K562 (cell line): ENCODE results near the gene METTL21C. TPM values are rescaled to one million over a fixed set of nuclear protein-coding genes. Genes with fewer than 3 reads are reported as not detected.

ENCODE experiments used
- ATAC-seq: fragments of 200-7000 bp; cut with Tn5 transposase; 3 replicates; pipeline ENCODE4 v1.9.1; 2020; ENCODE audit warnings: moderate library complexity
- BruUV-seq: library from RNA; stranded (reverse); fragments of 400-500 nt; replicated peaks from 2 replicates; lab custom pipeline; 2021; lab: Mats Ljungman, UMichigan
- CTCF ChIA-PET: fragments of 300-600 bp; formaldehyde crosslinking; extraction: SDS; loops from one replicate; lab custom pipeline; 2021; ENCODE audit warnings: low intra/inter-chr PET ratio; lab: Yijun Ruan, JAX
- POLR2A ChIA-PET: fragments of 300-600, 350-650 bp; sonication (Branson Sonifier 250); formaldehyde crosslinking; extraction: SDS; loops from one replicate; lab custom pipeline; 2021; ENCODE audit warnings: antibody characterized with exemption, inconsistent platforms; lab: Yijun Ruan, JAX
- DNase-seq, 4 experiments: peaks; one replicate each; pipeline versions ENCODE4 v3.0.0 to v3.0.0-alpha.2; 2011 to 2018; ENCODE audit warnings: low spot score in 3 of 4, mixed read lengths in 3 of 4; ENCODE audit errors: extremely low read depth in 1 of 4
- FAIRE-seq: peaks from 2 replicates; lab custom pipeline; 2011; peaks lifted over from hg19 to GRCh38; lab: Jason Lieb, UNC
- H2AFZ ChIP-seq: 2 replicates; pipeline ENCODE4 v1.6.0; 2011; ENCODE audit warnings: low read depth, low read length, control low read depth, inconsistent platforms
- H3K27ac ChIP-seq: fragments of 200-600 bp; 3 replicates; pipeline ENCODE4 v1.8.0; 2011; ENCODE audit warnings: low read depth, mild to moderate bottlenecking, control low read depth, inconsistent platforms, low read length, moderate library complexity, mixed read lengths; ENCODE audit errors: extremely low read depth
- H3K27me3 ChIP-seq, 2 experiments: fragments of 300-600 bp in 1 of 2; 2 replicates in 1 of 2; 3 replicates in 1 of 2; pipeline versions ENCODE4 v1.6.0 to v1.8.0; 2011; ENCODE audit warnings: inconsistent platforms in 2 of 2, low read length in 2 of 2, mild to moderate bottlenecking in 1 of 2, mixed read lengths in 1 of 2, moderate library complexity in 1 of 2; ENCODE audit not compliant: control insufficient read depth in 2 of 2, insufficient read depth in 2 of 2
- H3K36me3 ChIP-seq: fragments of 300-600 bp; 3 replicates; pipeline ENCODE4 v1.8.0; 2011; ENCODE audit warnings: mild to moderate bottlenecking, low read length, inconsistent platforms; ENCODE audit not compliant: control insufficient read depth, insufficient read depth
- H3K4me1 ChIP-seq, 2 experiments: fragments of 200-600 bp in 1 of 2; replicated peaks in 1 of 2; 2 replicates in 1 of 2; 3 replicates in 1 of 2; pipeline versions ENCODE4 v1.5.1 to v1.8.0; 2011; ENCODE audit warnings: inconsistent platforms in 2 of 2, low read length in 2 of 2, mild to moderate bottlenecking in 1 of 2, mixed read lengths in 1 of 2, moderate library complexity in 1 of 2; ENCODE audit not compliant: control insufficient read depth in 2 of 2, insufficient read depth in 2 of 2
- H3K4me2 ChIP-seq: 2 replicates; pipeline ENCODE4 v1.6.1; 2011; ENCODE audit warnings: low read length, control low read depth, inconsistent platforms, mixed read lengths; ENCODE audit not compliant: insufficient read depth
- H3K4me3 ChIP-seq: fragments of 200-600 bp; sonication (generic), shearing (Covaris generic); 2 replicates; pipeline ENCODE4 v1.5.1; 2016; ENCODE audit warnings: control low read depth, inconsistent platforms
- H3K79me2 ChIP-seq: fragments of 200-600 bp; 3 replicates; pipeline ENCODE4 v1.8.0; 2011; ENCODE audit warnings: low read length, inconsistent platforms; ENCODE audit not compliant: control insufficient read depth, insufficient read depth
- H3K9ac ChIP-seq, 2 experiments: 2 replicates each; pipeline versions ENCODE4 v1.6.0 to v1.6.1; 2011; ENCODE audit warnings: low read depth in 2 of 2, low read length in 2 of 2, control low read depth in 1 of 2, inconsistent platforms in 1 of 2, mild to moderate bottlenecking in 1 of 2, mixed read lengths in 1 of 2; ENCODE audit not compliant: insufficient read depth in 1 of 2
- H3K9me1 ChIP-seq: one replicate; pipeline ENCODE4 v1.6.0; 2011; ENCODE audit warnings: inconsistent platforms, mild to moderate bottlenecking, low read length, moderate library complexity; ENCODE audit not compliant: control insufficient read depth, insufficient read depth
- H3K9me3 ChIP-seq: replicated peaks from 2 replicates; pipeline ENCODE4 v1.5.1; 2011; ENCODE audit warnings: low read depth, low read length, inconsistent platforms; ENCODE audit not compliant: control insufficient read depth, insufficient read depth
- H4K20me1 ChIP-seq: replicated peaks from 2 replicates; pipeline ENCODE4 v1.6.1; 2011; ENCODE audit warnings: low read length, inconsistent platforms, mixed read lengths; ENCODE audit not compliant: control insufficient read depth, insufficient read depth
- RAD21 ChIP-seq, 2 experiments: fragments of 250-450 bp in 1 of 2; fragments of 450-650 bp in 1 of 2; sonication (Bioruptor Pico) in 1 of 2; formaldehyde crosslinking in 1 of 2; IDR thresholded peaks in 1 of 2; conservative IDR thresholded peaks in 1 of 2; 2 replicates each; pipeline versions ENCODE4 v1.4.0 to v1.8.0; 2020 to 2022; ENCODE audit warnings: mild to moderate bottlenecking in 2 of 2, moderate library complexity in 1 of 2
- SNRNP70 ChIP-seq: fragments of 200-400 bp; formaldehyde crosslinking; optimal IDR thresholded peaks from 2 replicates; pipeline ENCODE3; 2017; ENCODE audit warnings: low read depth, low read length
- TCF7L2 ChIP-seq: fragments of 150-350 bp; IDR thresholded peaks from 2 replicates; pipeline ENCODE4 v1.6.1; 2016; ENCODE audit warnings: low read depth, mild to moderate bottlenecking, low read length, moderate library complexity
- WGBS: fragments of 100-300 bp; shearing (Covaris generic); methylation state at CpG from one replicate; pipeline ENCODE4 v1.1.6; 2016; ENCODE audit warnings: low coverage, mixed read lengths; ENCODE audit not compliant: insufficient coverage; ENCODE audit errors: missing lambda C conversion rate; 5-methylcytosine and 5-hydroxymethylcytosine counted together
- in situ Hi-C: fragments of 300-500 bp; cut with MboI; formaldehyde crosslinking; loops from 4 replicates; pipeline ENCODE4 v1.15.0; 2018; ENCODE audit warnings: inconsistent platforms, mixed read lengths
- intact Hi-C: fragments of 100-400 bp; cut with micrococcal nuclease; formaldehyde crosslinking; loops from 2 replicates; pipeline ENCODE4 v1.14.2; 2022
- polyA plus RNA-seq, 8 experiments: library from polyadenylated mRNA; depleted of rRNA in 4 of 8; stranded (reverse) in 5 of 8; unstranded in 3 of 8; fragments of >200 nt; fragmentation: Nextera tagmentation in 2 of 8; fragmentation: Illumina TruSeq in 1 of 8; extraction: Ambion mirVana in 2 of 8; extraction: Trizol in 1 of 8; gene quantifications; 2 replicates each; pipeline versions ENCODE4 v1.2.1 to v1.2.3, GENCODE V29; 2011 to 2014; ENCODE audit warnings: inconsistent platforms in 1 of 8, missing spikeins in 1 of 8
- total RNA-seq, 7 experiments: library from RNA; depleted of rRNA in 6 of 7; stranded (reverse); fragments of >200 nt in 6 of 7; fragmentation: Illumina TruSeq in 2 of 7; extraction: Trizol in 2 of 7; gene quantifications; 2 replicates each; pipeline versions ENCODE4 v1.2.1 to v1.2.3, GENCODE V29; 2011 to 2021; ENCODE audit warnings: low replicate concordance in 1 of 7

METTL21C gene
- total and polyA plus RNA-seq, 9 of the 15 experiments (the other 6 are each of a cell fraction or from before 2014, with no cell fraction given) = not detected

GRCh38 chr13:102721800-102722231 lies 27.0 kb upstream of the METTL21C start:
- 0% methylated on average over 1 of the region's 1 CpG for WGBS
- Histone ChIP-seq H3K9me3 (no peaks in the 10 kb centered on the region), H3K4me3 (no peak overlapping the region), H3K27me3 (no peaks in the 10 kb centered on the region), H3K79me2 (no peaks in the 10 kb centered on the region), H4K20me1 (no peaks in the 10 kb centered on the region), H3K27ac (no peak overlapping the region), H3K4me2 (no peak overlapping the region), H3K4me1 (no peaks in the 10 kb centered on the region), H3K9me1 (no peaks in the 10 kb centered on the region), H3K9ac (no peak overlapping the region), H3K36me3 (no peaks in the 10 kb centered on the region), H2AFZ (no peak overlapping the region)
- no peak for TF ChIP-seq TCF7L2
- no peak for TF ChIP-seq RAD21 (CRISPR knock-in tag; conservative IDR thresholded peaks at IDR 0.05 in 1 of 2, IDR thresholded peaks at IDR 0.05 in 1 of 2)
- DNase-seq = no peak
- in situ Hi-C loops (no loop called here), intact Hi-C loops (loop anchor here (5.0 kb wide), 1 partner anchor 1575 kb away; no protein-coding TSS in a partner anchor)
- no peak for FAIRE-seq
- BruUV-seq = no TSS peak
- ChIA-PET POLR2A (interaction anchor here (0.9 kb wide), 1 partner anchor 10 kb away, joined by 3 read pairs; no protein-coding TSS in a partner anchor), CTCF (no interaction called here)
- ATAC-seq = no peak

GRCh38 chr13:102718746-102719145 lies 23.9 kb upstream of the METTL21C start:
- Histone ChIP-seq H3K27me3 (no peaks in the 10 kb centered on the region), H3K9me1 (no peaks in the 10 kb centered on the region), H3K4me1 (no peaks in the 10 kb centered on the region), H3K9ac (no peak overlapping the region), H3K4me2 (no peak overlapping the region), H3K9me3 (no peaks in the 10 kb centered on the region), H3K27ac (no peak overlapping the region), H2AFZ (no peak overlapping the region), H3K4me3 (no peak overlapping the region), H3K79me2 (no peaks in the 10 kb centered on the region), H3K36me3 (no peaks in the 10 kb centered on the region), H4K20me1 (no peaks in the 10 kb centered on the region)
- DNase-seq (no peak), FAIRE-seq (no peak), ATAC-seq (no peak)
- ChIA-PET CTCF (no interaction called here), POLR2A (interaction anchor here (0.9 kb wide), 1 partner anchor 55 kb away, joined by 3 read pairs; the partner anchor contains the start of gene TEX30)
- intact Hi-C loops = no loop called here
- in situ Hi-C loops = no loop called here
- BruUV-seq = no TSS peak
- TF ChIP-seq SNRNP70 = no peak
- WGBS = 0% methylated on average over 2 of the region's 2 CpGs
